Osteocyte (in vitro differentiated cells): ENCODE data around the gene CTU1. TPM values are rescaled to one million over a fixed set of nuclear protein-coding genes. Genes with fewer than 3 reads are reported as not detected.

Experiments used
- DNase-seq: peaks from one replicate; pipeline ENCODE4 v3.0.0; 2021; ENCODE audit warnings: mixed read lengths; ENCODE audit not compliant: unreplicated experiment; ENCODE audit errors: extremely low spot score
- H3K27ac Mint-ChIP-seq: one replicate; pipeline ENCODE4 v1.8.0; 2021; ENCODE audit warnings: mild to moderate bottlenecking, mixed read lengths; ENCODE audit not compliant: unreplicated experiment
- H3K27me3 Mint-ChIP-seq: one replicate; pipeline ENCODE4 v1.8.0; 2021; ENCODE audit warnings: mixed read lengths; ENCODE audit not compliant: unreplicated experiment
- H3K36me3 Mint-ChIP-seq: one replicate; pipeline ENCODE4 v1.8.0; 2021; ENCODE audit warnings: mixed read lengths; ENCODE audit not compliant: unreplicated experiment
- H3K4me1 Mint-ChIP-seq: one replicate; pipeline ENCODE4 v1.8.0; 2021; ENCODE audit warnings: mixed read lengths; ENCODE audit not compliant: unreplicated experiment
- H3K4me3 Mint-ChIP-seq: one replicate; pipeline ENCODE4 v1.8.0; 2021; ENCODE audit warnings: mild to moderate bottlenecking, moderate library complexity, mixed read lengths; ENCODE audit not compliant: unreplicated experiment
- H3K9me3 Mint-ChIP-seq: one replicate; pipeline ENCODE4 v1.8.0; 2021; ENCODE audit warnings: mixed read lengths; ENCODE audit not compliant: unreplicated experiment
- total RNA-seq: library from RNA; stranded (reverse); gene quantifications from 2 replicates; pipeline ENCODE4 v1.2.1, GENCODE V29; 2021
- TF ChIP-seq, protein P1 (sequence below): fragments of 200-600 bp; sonication (generic); IDR thresholded peaks from 2 replicates; pipeline ENCODE4 v1.5.0; 2021; ENCODE audit warnings: antibody characterized with exemption, mild to moderate bottlenecking, moderate library complexity

CTU1 gene
- total RNA-seq, 1 donor from 2014 or later: 5.6 TPM

DNA sequence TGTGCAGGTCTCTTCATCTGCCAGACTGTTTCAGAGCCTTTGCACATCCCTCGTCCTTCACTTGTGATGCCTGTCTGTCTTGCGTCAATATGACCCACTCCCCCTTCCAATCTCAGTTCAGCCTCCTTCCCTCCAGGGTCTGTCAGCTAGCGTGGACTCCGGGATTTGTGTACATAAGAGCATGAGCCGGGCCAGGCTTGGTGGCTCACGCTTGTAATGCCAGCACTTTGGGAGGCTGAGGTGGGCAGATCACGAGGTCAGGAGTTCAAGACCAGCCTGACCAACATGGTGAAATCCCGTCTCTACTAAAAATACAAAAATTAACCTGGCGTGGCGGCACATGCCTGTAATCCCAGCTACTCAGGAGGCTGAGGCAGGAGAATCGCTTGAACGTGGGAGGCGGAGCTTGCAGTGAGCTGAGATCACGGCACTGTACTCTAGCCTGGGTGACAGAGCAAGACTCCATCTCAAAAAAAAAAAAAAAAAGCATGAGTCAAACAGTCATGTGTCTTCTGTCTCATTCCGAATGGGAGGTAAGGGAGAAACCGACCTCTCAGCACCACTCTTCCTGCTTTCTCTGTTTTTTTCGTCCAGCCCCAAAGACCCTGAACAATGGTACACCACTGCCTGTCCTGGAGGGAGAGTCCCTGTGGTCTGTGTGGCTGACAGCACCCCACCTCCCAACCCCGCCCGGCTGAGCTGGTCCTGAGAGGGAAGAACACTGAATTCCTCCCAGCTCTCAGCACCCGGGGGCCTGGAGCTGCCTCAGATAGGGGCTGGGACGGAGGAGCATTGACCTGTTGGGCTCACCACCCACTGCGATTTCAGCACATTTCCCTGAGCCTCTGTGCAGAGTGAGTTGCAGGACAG lies 14.1 kb upstream of the CTU1 start:
- no peak overlapping the region for H3K4me3 Mint-ChIP-seq
- TF ChIP-seq, protein P1, sequence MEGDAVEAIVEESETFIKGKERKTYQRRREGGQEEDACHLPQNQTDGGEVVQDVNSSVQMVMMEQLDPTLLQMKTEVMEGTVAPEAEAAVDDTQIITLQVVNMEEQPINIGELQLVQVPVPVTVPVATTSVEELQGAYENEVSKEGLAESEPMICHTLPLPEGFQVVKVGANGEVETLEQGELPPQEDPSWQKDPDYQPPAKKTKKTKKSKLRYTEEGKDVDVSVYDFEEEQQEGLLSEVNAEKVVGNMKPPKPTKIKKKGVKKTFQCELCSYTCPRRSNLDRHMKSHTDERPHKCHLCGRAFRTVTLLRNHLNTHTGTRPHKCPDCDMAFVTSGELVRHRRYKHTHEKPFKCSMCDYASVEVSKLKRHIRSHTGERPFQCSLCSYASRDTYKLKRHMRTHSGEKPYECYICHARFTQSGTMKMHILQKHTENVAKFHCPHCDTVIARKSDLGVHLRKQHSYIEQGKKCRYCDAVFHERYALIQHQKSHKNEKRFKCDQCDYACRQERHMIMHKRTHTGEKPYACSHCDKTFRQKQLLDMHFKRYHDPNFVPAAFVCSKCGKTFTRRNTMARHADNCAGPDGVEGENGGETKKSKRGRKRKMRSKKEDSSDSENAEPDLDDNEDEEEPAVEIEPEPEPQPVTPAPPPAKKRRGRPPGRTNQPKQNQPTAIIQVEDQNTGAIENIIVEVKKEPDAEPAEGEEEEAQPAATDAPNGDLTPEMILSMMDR: no peak
- no peaks in the 10 kb centered on the region for H3K9me3 Mint-ChIP-seq
- no peak overlapping the region for H3K27ac Mint-ChIP-seq
- no peaks in the 10 kb centered on the region for H3K27me3 Mint-ChIP-seq
- no peak for DNase-seq
- H3K4me1 Mint-ChIP-seq: no peaks in the 10 kb centered on the region
- H3K36me3 Mint-ChIP-seq: no peaks in the 10 kb centered on the region

DNA sequence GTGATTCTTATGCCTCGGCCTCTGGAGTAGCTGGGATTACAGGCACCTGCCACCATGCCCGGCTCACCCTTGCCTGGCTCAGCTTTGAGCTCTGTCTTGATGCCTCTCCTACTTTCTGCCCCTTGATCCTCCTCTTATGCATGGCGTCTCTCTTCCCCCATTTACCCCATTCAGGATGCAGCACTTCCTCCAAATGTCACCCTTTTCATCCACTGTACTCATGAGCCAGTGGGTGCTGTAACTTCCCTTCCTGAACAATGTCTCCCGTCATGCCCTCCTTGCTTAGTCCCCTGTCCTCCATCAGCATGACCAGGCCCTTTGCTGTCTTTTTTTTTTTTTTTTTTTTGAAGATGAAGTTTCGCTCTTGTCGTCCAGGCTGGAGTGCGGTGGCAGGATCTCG lies 13.0 kb upstream of the CTU1 start:
- H3K4me3 Mint-ChIP-seq: no peak overlapping the region
- H3K4me1 Mint-ChIP-seq: no peaks in the 10 kb centered on the region
- TF ChIP-seq, protein P1: no peak
- no peaks in the 10 kb centered on the region for H3K27me3 Mint-ChIP-seq
- H3K9me3 Mint-ChIP-seq: no peaks in the 10 kb centered on the region
- no peak overlapping the region for H3K27ac Mint-ChIP-seq
- DNase-seq: no peak
- no peaks in the 10 kb centered on the region for H3K36me3 Mint-ChIP-seq

DNA sequence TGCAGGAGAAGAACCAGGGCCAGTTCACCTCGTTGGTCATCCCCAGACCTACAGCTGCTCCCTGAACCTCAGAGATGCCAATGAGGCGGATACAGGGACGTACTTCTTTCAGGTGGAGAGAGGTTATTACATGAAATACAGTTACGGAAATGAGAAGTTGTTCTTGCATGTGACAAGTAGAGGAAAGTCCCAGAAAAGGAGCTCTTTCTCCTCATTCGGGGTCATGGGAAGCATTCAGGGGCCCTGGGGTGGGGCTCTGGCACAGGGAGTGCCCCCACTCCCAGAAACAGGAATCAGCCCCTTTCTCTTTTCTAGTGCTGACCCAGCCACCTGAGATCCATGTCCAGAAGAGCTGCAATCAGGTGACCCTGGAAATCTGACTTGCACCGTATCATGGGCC lies 12.0 kb upstream of the CTU1 start:
- H3K36me3 Mint-ChIP-seq: no peaks in the 10 kb centered on the region
- TF ChIP-seq, protein P1: no peak
- H3K27me3 Mint-ChIP-seq: no peaks in the 10 kb centered on the region
- H3K4me1 Mint-ChIP-seq: no peaks in the 10 kb centered on the region
- no peak for DNase-seq
- no peak overlapping the region for H3K4me3 Mint-ChIP-seq
- no peak overlapping the region for H3K27ac Mint-ChIP-seq
- no peaks in the 10 kb centered on the region for H3K9me3 Mint-ChIP-seq

DNA sequence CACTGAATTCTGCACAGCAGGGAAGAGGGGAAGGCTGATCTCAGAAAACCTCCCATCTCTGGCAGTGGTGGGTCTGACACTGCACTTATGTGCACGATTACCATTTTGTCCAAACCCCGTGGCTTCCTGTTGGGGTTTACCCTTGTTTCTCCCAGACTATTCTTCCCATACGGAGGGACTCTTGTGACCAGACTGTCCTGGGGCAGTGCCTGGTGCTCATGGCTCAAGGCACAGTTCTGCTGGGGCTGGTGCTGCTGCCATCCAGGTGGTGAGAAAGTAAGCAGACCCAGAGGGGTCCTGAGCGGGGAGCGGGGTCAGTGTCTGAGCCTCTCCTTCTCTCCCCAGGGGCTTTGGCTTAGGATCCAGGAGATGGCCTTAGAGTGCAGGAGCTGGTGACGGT lies 11.4 kb upstream of the CTU1 start:
- TF ChIP-seq, protein P1: no peak
- Mint-ChIP-seq H3K9me3 (no peaks in the 10 kb centered on the region), H3K36me3 (no peaks in the 10 kb centered on the region), H3K4me1 (no peaks in the 10 kb centered on the region), H3K27ac (no peak overlapping the region), H3K27me3 (no peaks in the 10 kb centered on the region), H3K4me3 (no peak overlapping the region)
- DNase-seq: no peak

DNA sequence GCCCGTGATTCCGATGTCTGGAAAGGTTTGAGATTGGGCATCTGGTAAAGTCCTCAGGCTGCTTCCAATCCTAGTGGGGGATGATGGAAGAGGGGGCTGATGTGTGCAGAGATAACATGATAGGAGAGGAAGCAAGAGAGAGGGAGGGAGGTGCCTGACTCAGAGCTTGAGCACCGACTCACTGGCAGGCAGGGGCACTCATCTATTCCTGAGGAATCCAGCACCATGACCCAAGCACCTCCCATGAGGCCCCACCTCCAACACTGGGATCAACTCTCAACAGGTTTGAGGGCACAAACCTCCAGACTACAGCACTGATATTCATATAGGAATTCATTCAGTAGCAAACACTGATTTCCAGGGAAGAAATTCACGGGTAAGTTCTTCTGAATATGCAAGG lies 10.9 kb upstream of the CTU1 start:
- no peak for DNase-seq
- Mint-ChIP-seq H3K4me3 (no peak overlapping the region), H3K36me3 (no peaks in the 10 kb centered on the region), H3K9me3 (no peaks in the 10 kb centered on the region), H3K27ac (no peak overlapping the region), H3K27me3 (no peaks in the 10 kb centered on the region), H3K4me1 (no peaks in the 10 kb centered on the region)
- TF ChIP-seq, protein P1: no peak
